Endothelial cell of umbilical vein (primary cell): Measurements from ENCODE around the gene SEMA4D. TPM values are rescaled to one million over a fixed set of nuclear protein-coding genes. Genes with fewer than 3 reads are reported as not detected.

Source experiments
- BruUV-seq: library from RNA; stranded (reverse); fragments of 400-500 nt; replicated peaks from 2 replicates; lab custom pipeline; 2021; lab: Mats Ljungman, UMichigan
- CTCF ChIA-PET: fragments of 300-600, 350-600 bp; sonication (Branson Sonifier 250); formaldehyde crosslinking; loops from one replicate; lab custom pipeline; 2021; ENCODE audit warnings: antibody characterized with exemption, inconsistent platforms; lab: Charles Lee
- POLR2A ChIA-PET: fragments of 300-600, 350-600 bp; sonication (Branson Sonifier 250); formaldehyde crosslinking; loops from one replicate; lab custom pipeline; 2021; ENCODE audit warnings: antibody characterized with exemption, inconsistent platforms; lab: Charles Lee
- DNase-seq: peaks from one replicate; pipeline ENCODE4 v3.0.0-alpha.2; 2011; ENCODE audit warnings: low read depth, low spot score
- FAIRE-seq: peaks from 2 replicates; lab custom pipeline; 2011; peaks lifted over from hg19 to GRCh38; lab: Jason Lieb, UNC
- H2AFZ ChIP-seq: 2 replicates; pipeline ENCODE4 v1.6.0; 2012; ENCODE audit warnings: low read depth, low read length, control low read depth, inconsistent platforms
- H3K27ac ChIP-seq: 2 replicates; pipeline ENCODE4 v1.5.1; 2011; ENCODE audit warnings: low read depth, mild to moderate bottlenecking, control low read depth, low read length, moderate library complexity; ENCODE audit not compliant: insufficient read depth
- H3K27me3 ChIP-seq, 2 experiments: 2 replicates each; pipeline versions ENCODE4 v1.6.0 to v1.6.1; 2011; ENCODE audit warnings: low read length in 2 of 2, mixed read lengths in 1 of 2; ENCODE audit not compliant: control insufficient read depth in 2 of 2, insufficient read depth in 2 of 2
- H3K36me3 ChIP-seq, 2 experiments: 2 replicates in 1 of 2; 3 replicates in 1 of 2; pipeline ENCODE4 v1.5.1; 2011; ENCODE audit warnings: low read length in 2 of 2, mild to moderate bottlenecking in 1 of 2, moderate library complexity in 1 of 2; ENCODE audit not compliant: control insufficient read depth in 2 of 2, insufficient read depth in 2 of 2; ENCODE audit errors: extremely low read depth in 1 of 2
- H3K4me1 ChIP-seq: 3 replicates; pipeline ENCODE4 v1.5.1; 2011; ENCODE audit warnings: mild to moderate bottlenecking, low read length; ENCODE audit not compliant: control insufficient read depth, insufficient read depth; ENCODE audit errors: extremely low read depth
- H3K4me2 ChIP-seq: 2 replicates; pipeline ENCODE4 v1.6.1; 2011; ENCODE audit warnings: low read length, control low read depth, mixed read lengths; ENCODE audit not compliant: insufficient read depth
- H3K4me3 ChIP-seq, 3 experiments: fragments of 200-600 bp in 1 of 3; sonication (generic), shearing (Covaris generic) in 1 of 3; replicated peaks in 1 of 3; 2 replicates each; pipeline ENCODE4 v1.5.1; 2011 to 2016; ENCODE audit warnings: control low read depth in 3 of 3, low read length in 3 of 3, mild to moderate bottlenecking in 2 of 3, inconsistent platforms in 1 of 3, low read depth in 1 of 3, moderate library complexity in 1 of 3; ENCODE audit not compliant: insufficient read depth in 1 of 3
- H3K79me2 ChIP-seq: 2 replicates; pipeline ENCODE4 v1.6.0; 2012; ENCODE audit warnings: low read length, inconsistent platforms; ENCODE audit not compliant: control insufficient read depth, insufficient read depth
- H3K9ac ChIP-seq: replicated peaks from 2 replicates; pipeline ENCODE3; 2011; ENCODE audit warnings: low read length, control low read depth; ENCODE audit not compliant: insufficient read depth; ENCODE audit errors: extremely low read depth
- H3K9me1 ChIP-seq: replicated peaks from 3 replicates; pipeline ENCODE4 v1.6.0; 2011; ENCODE audit warnings: mild to moderate bottlenecking, low read length; ENCODE audit not compliant: control insufficient read depth, insufficient read depth; ENCODE audit errors: extremely low read depth
- H3K9me3 ChIP-seq: replicated peaks from 2 replicates; pipeline ENCODE4 v1.5.1; 2012; ENCODE audit warnings: low read length, inconsistent platforms; ENCODE audit not compliant: control insufficient read depth, insufficient read depth
- H4K20me1 ChIP-seq: replicated peaks from 2 replicates; pipeline ENCODE3; 2011; ENCODE audit warnings: mild to moderate bottlenecking, low read length; ENCODE audit not compliant: control insufficient read depth, insufficient read depth; ENCODE audit errors: extremely low read depth
- CTCF ChIP-seq, 2 donors: IDR thresholded peaks; 1 replicate in 1 of 2; 2 replicates in 1 of 2; pipeline ENCODE4 v1.5.1; 2011; ENCODE audit warnings: low read length in 2 of 2, mild to moderate bottlenecking in 2 of 2, moderate library complexity in 2 of 2, control low read depth in 1 of 2, inconsistent platforms in 1 of 2, low read depth in 1 of 2; ENCODE audit not compliant: insufficient read depth in 1 of 2; ENCODE audit errors: extremely low read depth in 1 of 2
- EZH2 ChIP-seq: IDR thresholded peaks from 2 replicates; pipeline ENCODE4 v1.6.1; 2012; ENCODE audit warnings: borderline replicate concordance, low read depth, mild to moderate bottlenecking, moderate library complexity, low read length, inconsistent platforms; ENCODE audit not compliant: severe bottlenecking
- FOS ChIP-seq: IDR thresholded peaks from 2 replicates; pipeline ENCODE4 v1.6.1; 2011; ENCODE audit warnings: mild to moderate bottlenecking, low read length, moderate library complexity, borderline replicate concordance; ENCODE audit not compliant: insufficient read depth
- GATA2 ChIP-seq: IDR thresholded peaks from 2 replicates; pipeline ENCODE4 v1.7.0; 2011; ENCODE audit warnings: low read depth, mild to moderate bottlenecking, moderate library complexity, mixed read lengths, low read length; ENCODE audit not compliant: insufficient read length, insufficient read depth
- JUN ChIP-seq: IDR thresholded peaks from 2 replicates; pipeline ENCODE4 v1.6.1; 2011; ENCODE audit warnings: borderline replicate concordance, low read depth; ENCODE audit not compliant: insufficient read length, insufficient read depth
- MAX ChIP-seq: IDR thresholded peaks from 2 replicates; pipeline ENCODE4 v1.6.1; 2011; ENCODE audit not compliant: insufficient read depth, insufficient read length
- MYC ChIP-seq: IDR thresholded peaks from one replicate; pipeline ENCODE4 v1.6.1; 2011; ENCODE audit warnings: mild to moderate bottlenecking, low read depth, low read length
- POLR2A ChIP-seq: IDR thresholded peaks from 2 replicates; pipeline ENCODE4 v1.6.1; 2012; ENCODE audit warnings: low read depth, mild to moderate bottlenecking, control low read depth, low read length
- POLR2AphosphoS5 ChIP-seq: IDR thresholded peaks from 2 replicates; pipeline ENCODE4 v1.6.1; 2012; ENCODE audit warnings: low read depth, mild to moderate bottlenecking, control low read depth, low read length, moderate library complexity; ENCODE audit not compliant: insufficient read depth
- dilution Hi-C: fragments of 300-500 bp; cut with MboI; formaldehyde crosslinking; loops from one replicate; pipeline ENCODE4 v1.15.0; 2019; ENCODE audit warnings: low sequenced_read_pairs; ENCODE audit not compliant: extremely low pct_ligation_motif_present
- intact Hi-C: fragments of 100-400 bp; cut with micrococcal nuclease; formaldehyde crosslinking; loops from one replicate; pipeline ENCODE4 v1.10.0; 2022
- polyA plus RNA-seq, 4 experiments: library from polyadenylated mRNA; depleted of rRNA in 3 of 4; stranded (reverse) in 3 of 4; unstranded in 1 of 4; fragments of >200 nt; gene quantifications; 2 replicates each; pipeline versions ENCODE4 v1.2.1 to v1.2.3, GENCODE V29; 2011 to 2012; ENCODE audit warnings: missing spikeins in 1 of 4
- total RNA-seq: library from RNA; stranded (reverse); gene quantifications from 2 replicates; pipeline ENCODE4 v1.2.3, GENCODE V29; 2021

The SEMA4D gene
- total and polyA plus RNA-seq, 2 donors (not counting 3 experiments of a cell fraction or from before 2014, with no cell fraction given), result 3.9 to 15.7 TPM

GRCh38 chr9:89466451-89467277 is 31.2 kb downstream of the SEMA4D start:
- Histone ChIP-seq H3K36me3 (no peaks in the 10 kb centered on the region), H2AFZ (no peak overlapping the region), H3K9ac (no peak overlapping the region), H4K20me1 (no peaks in the 10 kb centered on the region), H3K79me2 (no peaks in the 10 kb centered on the region), H3K9me1 (no peaks in the 10 kb centered on the region), H3K27ac (no peak overlapping the region), H3K27me3 (no peaks in the 10 kb centered on the region), H3K4me3 (no peak overlapping the region), H3K4me2 (no peak overlapping the region), H3K4me1 (no peaks in the 10 kb centered on the region), H3K9me3 (no peaks in the 10 kb centered on the region)
- FAIRE-seq (no peak), DNase-seq (no peak)
- ChIA-PET POLR2A (no interaction called here), CTCF (interaction anchor here (0.6 kb wide), 1 partner anchor 13 kb away, joined by 3 read pairs; no protein-coding TSS in a partner anchor)
- TF ChIP-seq GATA2, result no peak
- dilution Hi-C loops, result no loop called here
- BruUV-seq, result no TSS peak
- intact Hi-C loops, result no loop called here

- no peak overlapping the region for H2AFZ ChIP-seq
- H3K9me1 ChIP-seq, result no peaks in the 10 kb centered on the region
- TF ChIP-seq FOS (no peak), MYC (no peak), GATA2 (no peak), POLR2AphosphoS5 (no peak), POLR2A (no peak), CTCF (IDR thresholded peaks at IDR 0.05; ENCODE audit: extremely low read depth in 1 of 2, insufficient read depth in 1 of 2, low read depth in 1 of 2, low read length in 2 of 2) (no peak), MAX (no peak), EZH2 (no peak), JUN (no peak)
- DNase-seq, result no peak
- H3K9me3 ChIP-seq, result no peaks in the 10 kb centered on the region
- POLR2A ChIA-PET, result no interaction called here
- dilution Hi-C loops (no loop called here), intact Hi-C loops (no loop called here)
- H3K4me3 ChIP-seq, result no peak overlapping the region
- no TSS peak for BruUV-seq
- no peak for FAIRE-seq
- no peaks in the 10 kb centered on the region for H3K79me2 ChIP-seq
- H4K20me1 ChIP-seq, result no peaks in the 10 kb centered on the region
- no peak overlapping the region for H3K9ac ChIP-seq
- no peak overlapping the region for H3K27ac ChIP-seq
- H3K4me2 ChIP-seq, result no peak overlapping the region
- H3K27me3 ChIP-seq, result no peaks in the 10 kb centered on the region
- no peaks in the 10 kb centered on the region for H3K36me3 ChIP-seq
- peaks cover 5% of the 10 kb centered on the region for H3K4me1 ChIP-seq
- CTCF ChIA-PET, result no interaction called here
Measured at GRCh38 chr9:89465726-89466308, 32.1 kb downstream of the SEMA4D start.
